Kidney epithelial cell (primary cell): ENCODE measurements around the gene PTPN23. TPM values are rescaled to one million over a fixed set of nuclear protein-coding genes. Genes with fewer than 3 reads are reported as not detected.

Experiments used
- DNase-seq: peaks from one replicate; pipeline ENCODE4 v3.0.0-alpha.2; 2010; ENCODE audit warnings: low read depth
- H3K27me3 ChIP-seq: 2 replicates; pipeline ENCODE4 v1.6.0; 2011; ENCODE audit warnings: low read length; ENCODE audit not compliant: control insufficient read depth, insufficient read depth
- H3K36me3 ChIP-seq: 2 replicates; pipeline ENCODE4 v1.5.1; 2011; ENCODE audit warnings: low read length; ENCODE audit not compliant: control insufficient read depth, insufficient read depth
- H3K4me3 ChIP-seq: 2 replicates; pipeline ENCODE4 v1.5.1; 2011; ENCODE audit warnings: low read depth, mild to moderate bottlenecking, control low read depth, low read length
- total RNA-seq: library from RNA; depleted of rRNA; stranded (reverse); fragments of >200 nt; gene quantifications from 2 replicates; pipeline ENCODE4 v1.2.3, GENCODE V29; 2015
- TF ChIP-seq, protein P1 (sequence below): IDR thresholded peaks from 2 replicates; pipeline ENCODE4 v1.5.1; 2011; ENCODE audit warnings: mild to moderate bottlenecking, moderate library complexity, low read length, control low read depth, inconsistent platforms; ENCODE audit not compliant: insufficient read depth, poor library complexity, severe bottlenecking

Gene PTPN23
- total RNA-seq, 1 donor from 2014 or later: 20.9 TPM

GRCh38 chr3:47425959-47426358 lies 45.1 kb downstream of the PTPN23 start:
- Histone ChIP-seq H3K4me3 (no peak overlapping the region), H3K27me3 (no peaks in the 10 kb centered on the region), H3K36me3 (peaks cover 1% of the 10 kb centered on the region)
- no peak for DNase-seq
- TF ChIP-seq, protein P1, sequence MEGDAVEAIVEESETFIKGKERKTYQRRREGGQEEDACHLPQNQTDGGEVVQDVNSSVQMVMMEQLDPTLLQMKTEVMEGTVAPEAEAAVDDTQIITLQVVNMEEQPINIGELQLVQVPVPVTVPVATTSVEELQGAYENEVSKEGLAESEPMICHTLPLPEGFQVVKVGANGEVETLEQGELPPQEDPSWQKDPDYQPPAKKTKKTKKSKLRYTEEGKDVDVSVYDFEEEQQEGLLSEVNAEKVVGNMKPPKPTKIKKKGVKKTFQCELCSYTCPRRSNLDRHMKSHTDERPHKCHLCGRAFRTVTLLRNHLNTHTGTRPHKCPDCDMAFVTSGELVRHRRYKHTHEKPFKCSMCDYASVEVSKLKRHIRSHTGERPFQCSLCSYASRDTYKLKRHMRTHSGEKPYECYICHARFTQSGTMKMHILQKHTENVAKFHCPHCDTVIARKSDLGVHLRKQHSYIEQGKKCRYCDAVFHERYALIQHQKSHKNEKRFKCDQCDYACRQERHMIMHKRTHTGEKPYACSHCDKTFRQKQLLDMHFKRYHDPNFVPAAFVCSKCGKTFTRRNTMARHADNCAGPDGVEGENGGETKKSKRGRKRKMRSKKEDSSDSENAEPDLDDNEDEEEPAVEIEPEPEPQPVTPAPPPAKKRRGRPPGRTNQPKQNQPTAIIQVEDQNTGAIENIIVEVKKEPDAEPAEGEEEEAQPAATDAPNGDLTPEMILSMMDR: no peak

- Histone ChIP-seq H3K27me3 (no peaks in the 10 kb centered on the region), H3K36me3 (no peaks in the 10 kb centered on the region), H3K4me3 (no peak overlapping the region)
- no peak for DNase-seq
- TF ChIP-seq, protein P1: no peak
Measured at GRCh38 chr3:47427866-47428265, 47.0 kb downstream of the PTPN23 start.

DNA sequence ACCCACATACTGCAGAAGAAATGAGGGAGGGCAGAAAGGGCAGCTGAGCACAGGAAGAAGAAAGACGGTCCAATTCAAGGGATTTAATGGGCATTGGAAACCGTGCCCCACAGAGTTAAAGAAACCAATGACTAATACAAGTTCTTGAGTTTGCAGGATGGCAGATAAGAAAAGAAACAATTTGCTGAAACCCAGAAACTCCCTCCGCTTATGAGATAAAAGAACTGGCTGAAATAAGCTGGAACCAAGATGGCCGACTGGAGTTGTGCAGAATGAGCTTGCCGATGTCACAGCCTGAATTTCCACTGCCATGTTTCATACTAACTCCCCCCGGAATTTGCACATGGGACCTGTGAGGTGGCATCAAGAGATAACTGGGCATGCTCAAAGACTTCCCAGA lies 47.8 kb downstream of the PTPN23 start:
- Histone ChIP-seq H3K4me3 (no peak overlapping the region), H3K27me3 (no peaks in the 10 kb centered on the region), H3K36me3 (no peaks in the 10 kb centered on the region)
- TF ChIP-seq, protein P1: no peak
- DNase-seq: no peak

GRCh38 chr3:47429476-47430270 lies 48.9 kb downstream of the PTPN23 start:
- H3K4me3 ChIP-seq: no peak overlapping the region
- DNase-seq: no peak
- TF ChIP-seq, protein P1: no peak
- H3K36me3 ChIP-seq: no peaks in the 10 kb centered on the region
- H3K27me3 ChIP-seq: no peaks in the 10 kb centered on the region

DNA sequence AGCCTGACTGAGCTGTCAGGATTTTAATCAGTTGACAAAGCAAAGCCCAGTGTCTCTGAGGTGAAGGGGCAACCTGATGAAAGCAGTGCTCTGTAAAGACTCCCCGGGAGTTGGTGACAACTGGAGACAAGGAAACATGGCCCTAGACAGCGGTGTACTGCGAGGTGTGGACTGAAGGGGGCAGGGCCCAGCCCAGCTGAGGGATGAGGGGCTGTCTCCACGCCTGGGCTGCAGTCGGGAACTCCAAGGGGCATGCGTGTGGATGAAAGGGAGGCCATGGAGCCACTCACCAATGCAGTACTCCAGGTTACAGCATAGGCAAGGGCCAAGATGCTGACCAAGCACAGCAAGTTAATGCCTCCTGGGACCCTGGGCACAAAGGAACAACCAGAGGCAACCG lies 49.8 kb downstream of the PTPN23 start:
- H3K36me3 ChIP-seq: no peaks in the 10 kb centered on the region

DNA sequence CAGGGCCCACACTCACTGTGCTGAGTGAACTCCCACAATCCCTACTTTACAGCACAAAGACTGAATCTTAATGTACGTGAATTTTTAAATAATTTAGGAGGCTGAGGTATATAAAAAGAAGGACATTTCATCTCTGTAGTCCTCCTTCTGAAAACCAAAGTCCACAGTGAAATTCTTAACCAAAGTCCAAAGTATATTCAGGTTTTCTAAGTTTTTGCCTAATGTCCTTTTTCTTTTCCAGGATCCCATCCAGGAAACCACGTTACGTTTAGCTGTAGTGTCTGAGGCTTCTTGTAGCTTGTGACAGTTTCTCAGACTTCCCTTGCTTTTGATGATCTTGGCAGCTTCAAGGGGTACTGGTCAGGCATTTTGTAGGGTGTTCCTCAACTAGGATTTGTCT lies 50.4 kb downstream of the PTPN23 start:
- Histone ChIP-seq H3K36me3 (no peaks in the 10 kb centered on the region), H3K27me3 (no peaks in the 10 kb centered on the region), H3K4me3 (no peak overlapping the region)
- no peak for DNase-seq
- TF ChIP-seq, protein P1: no peak

More for the DNA sequence above, 49.8 kb downstream of the PTPN23 start:
- H3K4me3 ChIP-seq: no peak overlapping the region
- H3K27me3 ChIP-seq: no peaks in the 10 kb centered on the region
- DNase-seq: no peak
- TF ChIP-seq, protein P1: no peak
